OCI-LY1 (cell line): ENCODE data around the gene BHLHE41.

Experiments used
- CTCF ChIP-seq: fragments of 200-600 bp; sonication (generic), shearing (Covaris generic); IDR thresholded peaks from 2 replicates; pipeline ENCODE4 v1.5.1; 2017; ENCODE audit warnings: mild to moderate bottlenecking, antibody characterized with exemption, low read length, moderate library complexity, mixed read lengths
- EZH2 ChIP-seq: fragments of 200-600 bp; sonication (generic), shearing (Covaris generic); IDR thresholded peaks from 2 replicates; pipeline ENCODE4 v1.8.0; 2017; ENCODE audit warnings: borderline replicate concordance, mixed run types, mild to moderate bottlenecking, antibody characterized with exemption, low read length, moderate library complexity, mixed read lengths

GRCh38 chr12:26172946-26173552, 48.2 kb upstream of the BHLHE41 start:
- no peak for TF ChIP-seq CTCF
- no peak for TF ChIP-seq EZH2
